GM23248 (cell line): ENCODE data around the gene SH3GLB1.

Experiments used
- EZH2 ChIP-seq: fragments of 200-600 bp; sonication (generic); IDR thresholded peaks from 2 replicates; pipeline ENCODE4 v1.6.1; 2018; ENCODE audit warnings: antibody characterized with exemption, mild to moderate bottlenecking; ENCODE audit not compliant: insufficient read depth, poor library complexity, severe bottlenecking
- EZH2phosphoT487 ChIP-seq: fragments of 200-600 bp; sonication (generic); IDR thresholded peaks from 2 replicates; pipeline ENCODE4 v1.6.1; 2018; ENCODE audit warnings: antibody characterized with exemption, moderate library complexity, mild to moderate bottlenecking, low read depth; ENCODE audit not compliant: insufficient read depth

DNA sequence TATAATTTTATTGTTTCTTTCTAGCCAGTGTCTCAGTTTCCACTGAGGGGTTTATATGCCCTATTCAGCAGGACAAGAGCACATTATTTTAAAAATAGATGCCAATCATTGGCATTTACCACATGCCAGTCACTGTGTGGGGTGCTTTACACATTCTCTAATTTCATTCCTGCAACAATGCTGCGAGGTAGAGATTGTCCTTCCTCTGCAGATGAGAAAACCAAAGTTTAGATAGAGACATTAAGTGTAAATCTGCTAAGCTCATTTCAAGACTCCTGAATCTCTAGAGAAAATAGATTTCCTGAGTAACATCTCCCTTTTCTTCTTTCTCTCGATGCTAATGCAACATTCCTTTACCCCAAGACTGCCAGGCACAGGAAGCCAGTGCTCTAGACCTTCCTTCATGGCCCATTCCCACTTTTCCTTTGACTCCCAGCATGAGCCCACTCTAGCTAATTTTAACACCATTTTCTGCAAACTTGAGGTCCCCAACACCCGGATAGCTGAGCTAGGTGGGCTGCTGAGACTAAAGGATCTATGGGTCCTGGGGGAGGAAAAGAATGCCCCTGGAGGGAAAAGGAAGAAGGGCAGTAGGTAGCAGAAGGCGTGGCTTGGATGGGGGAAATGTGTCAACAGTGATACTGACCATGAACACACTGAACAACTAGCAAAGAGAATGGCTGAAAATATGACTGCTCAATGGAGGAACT is 50.0 kb downstream of the SH3GLB1 start:
- TF ChIP-seq EZH2 (no peak), EZH2phosphoT487 (no peak)
